Right ventricle myocardium superior (tissue), 1 donor: ENCODE measurements around the gene RNF208. TPM values are rescaled to one million over a fixed set of nuclear protein-coding genes. Genes with fewer than 3 reads are reported as not detected.

ENCODE experiments used
- ATAC-seq: fragments of 200-7000 bp; cut with Tn5 transposase; one replicate; pipeline ENCODE4 v1.9.1; 2020; ENCODE audit warnings: mild to moderate bottlenecking; ENCODE audit not compliant: poor library complexity
- DNase-seq: peaks from one replicate; pipeline ENCODE4 v3.0.0-alpha.2; 2020
- intact Hi-C: fragments of 100-400 bp; cut with DNase I; formaldehyde crosslinking; loops from one replicate; pipeline ENCODE4 v1.11.2; 2022
- total RNA-seq: library from RNA; stranded (reverse); fragmentation: NEBNext Ultra II Directional; extraction: Animal tissue kit (Norgen Biotek cat#: 25700); gene quantifications from one replicate; pipeline ENCODE4 v1.2.1, GENCODE V29; 2021
- donor health status: DM: no; HTN: yes; CAD: no; lungs with severe emphysema.

RNF208 gene
- total RNA-seq, 1 donor from 2014 or later, result 24.8 TPM

DNA sequence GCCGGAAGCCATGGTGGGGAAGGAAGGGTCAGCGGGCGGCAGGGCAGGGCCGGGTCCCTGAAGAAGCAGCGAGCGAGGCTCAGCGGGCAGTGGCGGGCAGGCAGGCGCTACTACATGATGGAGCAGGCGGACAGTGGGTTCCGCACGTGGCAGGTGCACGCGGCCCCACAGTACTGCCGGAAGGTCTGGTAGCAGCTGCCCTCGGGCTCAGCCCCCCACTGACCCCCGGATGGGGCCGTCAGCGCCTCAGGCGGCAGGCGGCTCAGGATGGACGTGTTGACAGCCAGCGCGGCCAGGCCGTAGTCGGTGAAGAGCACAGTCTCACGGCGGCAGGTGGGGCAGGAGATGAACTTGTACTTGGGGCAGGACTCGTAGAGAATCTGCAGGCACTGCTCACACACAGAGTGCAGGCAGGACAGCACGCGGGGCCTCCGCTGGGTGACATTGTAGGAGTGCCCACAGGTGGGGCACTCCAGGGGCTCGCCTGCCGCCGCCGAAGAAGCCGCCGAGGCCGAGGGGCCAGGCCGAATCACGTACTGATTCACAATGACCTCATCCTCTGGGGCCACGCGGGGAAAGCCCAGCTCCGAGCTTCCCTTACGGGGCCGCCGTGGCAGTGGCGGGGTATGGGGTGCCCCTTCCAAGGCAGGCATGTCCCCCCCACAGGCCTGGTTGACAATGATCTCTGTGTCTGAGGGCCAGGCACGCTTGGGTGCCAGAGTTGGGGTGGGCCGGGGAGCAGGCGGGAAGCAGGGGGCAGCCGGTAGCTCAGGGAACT lies 1.5 kb downstream of the RNF208 start:
- intact Hi-C loops, result no loop called here
- DNase-seq (no peak), ATAC-seq (no peak)

DNA sequence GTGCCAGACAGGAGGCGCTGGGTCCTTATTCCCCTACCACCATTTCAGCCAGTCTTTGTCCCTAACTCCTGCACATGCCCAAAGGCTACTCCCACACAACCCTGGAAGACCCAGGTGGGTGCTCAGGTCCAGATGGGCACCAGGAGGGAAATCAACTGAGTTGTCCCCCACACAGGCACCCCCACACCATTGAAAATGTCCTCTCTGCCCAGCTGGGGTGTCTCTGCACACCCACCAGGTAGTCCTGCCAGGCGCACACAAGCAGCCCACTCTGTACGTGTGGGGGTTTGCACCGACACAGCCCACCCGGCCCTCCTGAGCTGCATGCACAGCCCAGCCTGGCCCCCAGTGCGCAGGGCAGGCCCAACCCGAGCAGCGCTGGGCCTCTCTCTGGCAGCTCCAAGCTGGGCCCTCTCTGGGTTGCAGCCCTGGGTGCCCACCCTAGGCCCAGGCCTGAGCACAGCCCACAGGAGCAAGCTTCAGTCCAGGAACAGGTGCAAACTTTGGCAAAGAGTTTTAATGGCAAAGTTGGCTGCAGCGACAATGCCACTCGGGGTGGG lies 2.2 kb downstream of the RNF208 start:
- ATAC-seq (no peak), DNase-seq (no peak)
- intact Hi-C loops, result no loop called here

DNA sequence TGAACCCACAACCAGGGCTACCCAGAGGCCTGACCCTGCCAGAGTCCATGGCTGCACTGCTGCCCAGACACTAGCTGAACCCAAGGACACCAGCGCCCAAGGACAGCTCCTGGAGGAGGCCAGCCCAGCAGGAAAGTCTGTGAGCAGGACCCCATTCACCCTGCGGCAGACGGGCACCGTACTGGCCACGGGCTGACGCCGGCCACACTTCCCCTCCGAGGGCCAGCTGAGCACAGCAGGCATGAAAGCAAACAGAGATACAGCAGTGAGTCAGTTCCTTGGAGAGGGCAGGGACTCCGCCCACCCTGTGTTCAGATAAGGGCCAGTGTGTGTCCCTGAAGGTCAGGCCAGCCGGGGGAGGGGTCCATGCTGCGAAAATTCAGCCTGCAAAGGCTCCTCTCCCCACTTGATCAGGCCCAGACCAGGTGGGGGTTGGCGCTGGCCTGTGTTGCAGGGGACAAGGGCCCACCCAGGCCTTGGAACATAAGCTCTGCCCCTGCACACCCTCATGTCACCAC lies 3.2 kb downstream of the RNF208 start:
- DNase-seq (no peak), ATAC-seq (peak; percentile 2)
- intact Hi-C loops, result no loop called here

- no peak for ATAC-seq
- intact Hi-C loops, result no loop called here
- no peak for DNase-seq
These were observed 3.8 kb downstream of the RNF208 start for GRCh38 chr9:137218212-137218753.

GRCh38 chr9:137217276-137218211 lies 4.5 kb downstream of the RNF208 start:
- DNase-seq (peak; percentile 79), ATAC-seq (peak; percentile 55)
- intact Hi-C loops, result no loop called here

DNA sequence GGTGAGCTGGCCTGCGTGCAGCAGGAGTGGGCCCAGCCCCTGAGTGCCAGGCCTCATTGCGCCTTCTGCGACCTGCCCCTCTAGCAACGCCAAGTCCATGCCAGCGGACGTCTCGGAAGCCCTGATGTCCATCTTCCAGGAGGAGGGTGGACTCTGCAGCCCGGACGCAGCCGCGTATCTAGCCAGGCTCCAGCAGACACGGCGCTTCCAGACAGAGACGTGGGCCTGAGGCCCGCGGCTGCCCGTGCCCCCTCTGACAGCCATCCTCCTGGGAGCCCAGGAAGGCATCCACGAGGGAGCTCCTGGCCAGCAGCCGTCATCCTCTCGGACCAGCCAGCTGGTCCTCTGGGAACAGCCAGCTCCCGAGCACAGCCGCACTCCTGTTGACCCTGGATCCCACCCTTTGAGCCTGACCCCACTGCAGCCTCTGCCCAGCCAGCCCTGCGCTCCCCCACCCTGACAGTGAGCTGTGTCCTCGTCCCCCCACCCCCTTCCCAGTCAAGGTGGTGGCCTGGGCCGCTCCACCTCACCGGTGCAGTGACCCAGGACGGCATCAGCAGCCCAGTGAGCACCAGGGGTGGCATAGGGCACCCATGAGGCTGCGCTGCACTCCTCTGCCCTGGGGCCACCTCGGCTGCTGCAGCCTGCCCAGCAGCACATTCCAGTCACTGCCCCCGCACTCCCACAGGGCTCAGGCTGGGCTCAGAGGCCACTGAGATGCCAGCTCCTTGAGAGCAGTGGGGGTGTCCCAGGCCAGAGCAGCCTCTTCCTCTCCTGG lies 5.7 kb downstream of the RNF208 start:
- ATAC-seq (no peak), DNase-seq (no peak)
- intact Hi-C loops, result no loop called here

- ATAC-seq (no peak), DNase-seq (no peak)
- intact Hi-C loops, result no loop called here
These were observed 6.6 kb downstream of the RNF208 start for GRCh38 chr9:137215196-137215986.

GRCh38 chr9:137214620-137215019 lies 7.4 kb downstream of the RNF208 start:
- no peak for DNase-seq
- ATAC-seq, result no peak
- intact Hi-C loops, result no loop called here

- ATAC-seq (no peak), DNase-seq (no peak)
- intact Hi-C loops, result no loop called here
These were observed 8.6 kb downstream of the RNF208 start for GRCh38 chr9:137213160-137214060.

DNA sequence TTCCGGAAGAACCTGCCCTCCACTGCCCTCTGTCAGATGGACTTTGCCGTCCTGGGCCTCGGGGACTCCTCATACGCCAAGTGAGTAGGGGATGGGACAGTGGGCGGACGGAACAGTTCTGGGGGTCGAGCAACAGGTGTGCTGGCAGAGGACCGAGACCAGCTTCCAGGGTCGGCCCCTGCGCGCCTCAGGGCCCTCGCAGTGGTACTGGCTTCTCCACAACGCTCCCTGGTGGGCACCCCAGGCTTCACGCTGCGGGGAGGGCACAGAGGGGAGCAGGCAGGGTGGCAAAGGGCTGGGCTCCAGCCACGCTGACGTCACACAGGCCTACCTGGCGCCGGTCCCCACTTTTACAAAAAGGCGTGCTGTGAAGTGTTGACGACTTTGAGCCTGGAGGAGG lies 9.5 kb downstream of the RNF208 start:
- ATAC-seq (no peak), DNase-seq (no peak)
- intact Hi-C loops, result no loop called here

- ATAC-seq, result no peak
- intact Hi-C loops, result no loop called here
- no peak for DNase-seq
These were observed 10.5 kb downstream of the RNF208 start for GRCh38 chr9:137211532-137211931.

GRCh38 chr9:137206602-137207001 lies 15.4 kb downstream of the RNF208 start:
- ATAC-seq (no peak), DNase-seq (no peak)
- intact Hi-C loops, result no loop called here

GRCh38 chr9:137205126-137206069 lies 16.6 kb downstream of the RNF208 start, which contains the start of the genes NDOR1 and TMEM203:
NDOR1 (plus strand) TSS chr9:137205700; CDS start chr9:137205778, 78 bp downstream.
TMEM203 (minus strand) TSS chr9:137205648; CDS start chr9:137205414, 234 bp downstream.
- DNase-seq (peak; percentile 95), ATAC-seq (peak; percentile 73)
- intact Hi-C loops, result no loop called here

- intact Hi-C loops, result no loop called here
- DNase-seq, result no peak
- ATAC-seq, result no peak
These were observed 17.3 kb downstream of the RNF208 start for GRCh38 chr9:137204731-137205125.

- no peak for ATAC-seq
- no peak for DNase-seq
These were observed 19.1 kb downstream of the RNF208 start for GRCh38 chr9:137202966-137203365.

More at GRCh38 chr9:137202966-137203365, 19.1 kb downstream of the RNF208 start:
- intact Hi-C loops, result no loop called here
